Measurements from ENCODE around the gene NFIX.

The NFIX gene

DNA sequence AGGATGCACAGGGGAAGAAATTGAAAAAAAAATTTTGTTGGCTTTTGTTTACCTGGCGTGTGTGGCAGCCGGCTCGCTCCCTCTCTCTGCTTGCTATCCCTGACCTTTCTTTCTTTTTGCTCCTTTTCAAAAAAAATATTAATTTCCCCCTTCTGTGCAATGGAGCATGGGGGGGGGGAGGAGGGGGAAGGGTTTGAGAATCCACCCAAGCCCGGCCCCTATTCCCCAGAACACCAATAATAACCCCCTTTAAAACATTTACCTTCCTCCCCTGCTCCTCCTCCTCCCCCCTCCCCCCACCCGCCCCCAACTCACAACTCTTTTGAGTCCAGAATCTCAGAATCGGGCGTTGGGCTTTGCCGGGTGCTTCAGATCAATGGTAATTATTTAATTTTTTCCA is 28.4 kb downstream of the NFIX start:
- DNase-seq = no peak

DNA sequence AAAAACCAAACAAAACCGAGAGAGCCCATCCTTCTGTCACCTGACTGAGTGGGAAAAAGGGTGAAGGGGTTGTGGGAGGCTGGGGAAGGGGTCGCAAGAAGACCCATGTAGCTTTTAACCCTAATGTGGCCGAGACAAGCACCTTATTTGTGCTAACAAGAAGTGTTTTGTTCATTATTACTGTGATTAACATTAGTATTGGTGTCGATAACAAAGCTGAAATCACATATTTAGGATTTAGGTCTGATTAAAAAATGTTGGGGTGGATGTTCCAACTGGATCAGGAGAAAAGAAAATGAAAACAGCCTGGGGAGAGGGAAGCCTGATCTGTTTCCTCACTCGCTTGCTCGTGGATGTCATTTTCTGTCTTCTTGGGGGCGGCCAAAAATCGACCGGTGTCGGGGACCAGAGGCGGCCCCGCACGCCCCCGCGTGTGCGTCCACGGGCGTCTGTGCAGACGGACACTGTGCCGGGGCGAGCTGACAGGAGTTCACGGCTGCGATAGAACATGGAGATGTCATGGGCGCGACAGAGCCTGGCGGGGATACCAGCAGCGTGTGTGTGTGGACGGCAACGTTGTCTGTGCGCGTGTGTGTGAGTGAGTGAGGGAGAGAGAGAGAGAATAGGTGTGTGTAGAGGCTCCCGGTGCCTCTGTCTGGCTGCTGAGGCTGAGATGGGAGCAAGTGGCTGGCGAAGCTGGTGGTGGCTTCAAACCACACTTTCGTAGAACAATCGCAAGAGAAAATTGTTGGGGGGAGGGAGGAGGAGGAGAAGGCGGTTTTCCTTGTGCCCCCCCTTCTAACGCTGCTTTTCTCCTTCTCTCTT is 29.1 kb downstream of the NFIX start:
- DNase-seq = no peak

DNA sequence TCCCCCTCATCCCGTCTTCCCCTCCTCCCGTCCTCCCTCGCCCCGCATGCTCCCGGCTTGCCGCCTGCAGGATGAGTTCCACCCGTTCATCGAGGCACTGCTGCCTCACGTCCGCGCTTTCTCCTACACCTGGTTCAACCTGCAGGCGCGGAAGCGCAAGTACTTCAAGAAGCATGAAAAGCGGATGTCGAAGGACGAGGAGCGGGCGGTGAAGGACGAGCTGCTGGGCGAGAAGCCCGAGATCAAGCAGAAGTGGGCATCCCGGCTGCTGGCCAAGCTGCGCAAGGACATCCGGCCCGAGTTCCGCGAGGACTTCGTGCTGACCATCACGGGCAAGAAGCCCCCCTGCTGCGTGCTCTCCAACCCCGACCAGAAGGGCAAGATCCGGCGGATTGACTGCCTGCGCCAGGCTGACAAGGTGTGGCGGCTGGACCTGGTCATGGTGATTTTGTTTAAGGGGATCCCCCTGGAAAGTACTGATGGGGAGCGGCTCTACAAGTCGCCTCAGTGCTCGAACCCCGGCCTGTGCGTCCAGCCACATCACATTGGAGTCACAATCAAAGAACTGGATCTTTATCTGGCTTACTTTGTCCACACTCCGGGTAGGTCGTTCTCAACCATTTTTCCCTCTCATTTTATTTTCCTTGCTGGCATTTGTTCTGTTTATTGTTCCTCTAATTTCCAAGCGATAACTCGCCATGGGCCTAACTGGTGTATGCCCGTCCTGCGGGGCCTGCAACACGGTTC is 29.8 kb downstream of the NFIX start:
- no peak for DNase-seq

DNA sequence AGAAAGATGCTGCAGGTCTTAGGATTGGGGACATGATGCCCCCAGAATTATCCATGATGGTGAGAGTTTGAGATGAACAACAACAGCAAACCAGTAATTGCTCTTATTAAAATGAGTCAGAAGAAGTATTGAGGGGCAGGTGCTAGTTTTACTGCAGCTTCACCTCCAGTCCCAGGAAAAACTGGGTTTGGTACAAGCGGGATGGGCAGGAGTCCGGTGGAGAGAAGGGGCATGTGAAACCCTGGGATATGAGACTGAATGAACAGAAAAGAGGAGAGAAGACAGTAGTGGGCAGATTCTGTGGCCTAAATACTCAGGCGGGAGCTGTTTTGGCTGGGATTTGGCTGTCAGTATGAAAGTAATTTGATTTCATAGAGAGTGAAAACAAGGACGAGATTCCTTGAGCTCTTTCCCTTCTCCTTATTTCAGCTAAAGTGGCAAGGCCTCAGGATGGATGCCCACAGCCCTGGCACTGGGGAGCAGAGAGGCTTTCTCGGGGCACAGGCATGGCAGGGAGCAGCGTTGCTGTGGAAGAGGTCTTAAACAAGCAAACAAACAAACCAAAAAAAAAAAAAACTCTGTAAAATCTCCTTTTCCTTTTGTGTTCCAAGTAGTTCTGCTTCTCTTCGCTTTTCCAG is 30.7 kb downstream of the NFIX start:
- DNase-seq = no peak

DNA sequence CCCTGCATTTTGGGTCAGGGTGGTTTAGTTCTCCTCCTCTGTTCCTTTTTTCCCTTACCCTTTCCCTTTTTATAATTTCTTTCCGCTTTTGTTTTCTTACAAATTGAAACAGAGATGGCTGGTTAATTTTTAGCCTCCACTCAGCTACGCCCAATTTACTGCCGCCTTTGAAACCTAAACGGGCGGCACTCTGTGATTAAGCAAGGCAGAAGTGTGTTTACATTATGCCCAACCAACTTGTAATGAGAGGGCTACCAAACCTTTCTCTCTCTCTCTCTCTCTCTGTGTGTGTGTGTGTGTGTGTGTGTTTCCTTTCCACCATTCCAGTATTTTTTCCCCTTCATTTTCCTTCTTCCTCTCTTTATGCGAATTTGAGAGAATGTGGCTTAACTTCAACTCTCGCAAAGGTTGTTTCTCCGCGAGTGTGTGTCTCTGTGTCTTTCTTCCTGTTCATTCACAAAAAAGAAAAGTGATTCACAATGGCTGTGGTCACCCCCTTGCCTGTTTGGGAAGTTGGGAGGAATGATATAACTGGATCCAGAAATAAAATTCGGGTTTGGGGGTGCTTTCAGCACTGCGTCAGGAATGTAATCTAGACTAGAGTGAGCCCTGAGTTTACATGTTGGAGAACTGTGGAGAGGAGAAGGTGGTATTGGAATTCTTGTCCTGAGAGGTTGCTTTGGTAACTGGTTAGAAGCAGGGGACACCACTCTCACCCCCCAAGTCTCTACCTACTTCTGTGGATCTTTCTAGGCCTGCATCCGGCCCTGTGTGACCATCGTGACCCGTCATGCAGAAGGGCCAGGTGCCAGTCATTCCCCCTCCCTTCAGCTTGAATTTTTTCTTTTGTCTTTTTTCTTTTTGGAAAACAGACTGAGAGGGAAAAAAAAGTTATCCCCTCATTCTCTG is 31.4 kb downstream of the NFIX start:
- no peak for DNase-seq

DNA sequence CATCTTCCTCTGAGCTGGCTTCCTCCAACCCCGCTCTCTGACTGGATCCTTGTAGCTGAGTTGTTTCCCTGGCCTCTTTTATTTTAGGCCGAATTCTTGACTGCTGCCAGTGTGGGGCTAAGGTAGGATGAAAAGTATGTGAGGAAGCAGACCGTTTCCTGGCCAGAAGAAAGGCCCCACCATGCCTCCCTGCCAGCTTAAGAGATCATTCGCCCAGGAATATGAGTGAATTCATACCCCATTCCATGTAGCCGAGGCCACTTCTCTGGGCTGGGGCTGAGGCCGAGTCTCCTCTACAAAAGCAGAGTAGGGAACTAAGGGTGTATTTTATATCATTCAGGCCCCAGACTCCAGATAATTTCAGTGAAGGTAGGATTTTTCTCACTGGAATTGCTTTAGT is 32.3 kb downstream of the NFIX start:
- no peak for DNase-seq

DNA sequence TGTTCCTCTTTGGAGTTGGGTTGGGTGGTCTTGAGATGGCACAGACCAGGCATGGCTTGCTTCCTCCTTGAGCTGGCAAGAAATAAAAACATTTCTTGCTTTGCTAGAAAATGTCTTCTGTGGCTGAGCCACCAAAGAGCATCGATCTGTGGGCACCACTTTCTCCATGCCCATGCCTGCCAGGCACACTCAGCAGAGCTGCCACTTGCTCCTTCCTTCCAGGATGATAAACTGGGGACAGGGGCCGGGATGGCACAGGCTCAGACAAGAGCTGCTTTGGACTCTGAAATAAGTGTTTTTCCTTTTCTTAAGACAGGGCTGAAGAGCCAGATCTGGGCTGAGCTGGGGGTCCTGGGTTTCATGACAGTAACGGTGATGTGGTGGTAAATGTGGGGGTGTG is 32.8 kb downstream of the NFIX start:
- no peak for DNase-seq

DNA sequence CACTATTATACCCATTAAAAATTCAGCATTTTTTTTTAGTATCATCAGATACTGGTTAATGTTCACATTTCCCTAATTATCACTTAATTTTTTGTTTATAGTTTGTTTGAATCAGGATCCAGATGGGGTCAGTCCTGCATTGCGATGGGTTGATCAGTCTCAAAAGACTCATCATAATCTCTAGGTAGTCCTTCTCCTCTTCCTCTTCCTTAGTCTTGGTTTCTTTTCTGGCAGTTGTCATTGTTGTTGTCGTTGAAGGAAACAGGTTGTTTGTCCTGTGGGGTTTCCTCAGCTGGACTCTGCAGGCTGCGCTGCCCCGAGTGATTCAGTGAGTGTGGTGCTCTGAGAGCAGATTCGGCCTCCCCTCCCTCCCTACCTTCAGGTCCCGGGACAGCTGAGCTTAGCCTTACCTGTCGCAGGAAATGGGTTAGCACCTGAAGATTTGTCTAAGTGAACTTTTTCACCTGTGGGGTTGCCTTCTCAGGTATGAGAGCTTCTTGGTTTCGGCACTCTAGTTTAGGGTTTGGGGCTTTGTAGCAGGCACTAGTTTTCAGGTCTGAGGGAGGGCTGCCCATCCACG is 34.1 kb downstream of the NFIX start:
- DNase-seq = no peak

DNA sequence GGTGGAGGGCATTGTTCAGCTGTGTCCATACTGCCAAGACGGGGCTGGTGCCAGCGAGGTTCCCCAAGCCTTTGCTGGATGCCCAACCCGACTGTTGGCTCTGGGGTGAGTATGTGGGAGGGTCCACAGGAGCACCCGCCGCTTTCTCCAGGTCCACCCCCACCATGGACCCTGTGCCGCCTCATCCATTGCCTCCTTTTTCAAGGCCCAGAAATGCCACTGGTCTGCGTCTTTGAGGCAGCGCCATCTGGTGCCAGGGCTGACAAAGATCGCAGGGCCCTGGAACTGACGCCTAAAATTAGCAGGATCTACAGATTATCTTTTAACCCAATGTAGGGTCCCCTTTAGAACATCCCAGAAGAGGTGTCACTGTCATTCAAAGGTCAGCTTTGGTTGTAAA is 34.6 kb downstream of the NFIX start:
- DNase-seq = peak; percentile 31

DNA sequence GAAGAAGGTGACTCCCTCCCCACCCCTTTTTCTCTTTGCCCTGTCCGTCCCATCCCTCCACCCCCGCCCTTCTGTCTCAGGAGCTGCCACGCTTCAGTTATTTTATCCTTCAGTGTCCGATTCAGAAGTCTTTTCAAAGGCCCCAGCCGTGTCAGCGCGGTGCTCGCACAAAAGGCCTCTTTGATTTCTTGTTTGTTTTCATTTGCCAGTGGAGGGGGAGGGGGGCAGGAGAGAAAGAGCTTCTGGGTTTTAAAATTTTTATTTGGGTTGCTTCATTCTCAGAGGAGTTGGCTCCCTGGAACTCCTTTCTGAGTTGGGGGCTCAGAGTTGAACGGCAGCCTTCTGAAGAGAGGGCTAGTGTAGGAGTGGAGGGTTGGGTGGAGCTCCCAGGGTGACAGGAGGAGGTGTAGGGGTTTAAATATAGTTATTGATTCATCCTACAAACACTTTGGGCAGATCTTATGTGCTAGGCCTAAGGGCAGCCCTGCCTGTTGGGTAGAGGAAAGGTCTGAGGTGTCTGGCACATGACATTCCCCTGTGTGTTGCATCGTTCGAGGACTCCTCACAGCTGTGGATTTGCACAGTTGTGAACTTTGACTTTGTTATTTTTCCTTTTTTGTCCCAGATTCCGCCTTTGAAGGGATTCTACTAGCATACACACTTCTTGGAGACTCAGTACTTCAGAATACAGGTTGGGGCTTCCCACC is 36.8 kb downstream of the NFIX start:
- no peak for DNase-seq

DNA sequence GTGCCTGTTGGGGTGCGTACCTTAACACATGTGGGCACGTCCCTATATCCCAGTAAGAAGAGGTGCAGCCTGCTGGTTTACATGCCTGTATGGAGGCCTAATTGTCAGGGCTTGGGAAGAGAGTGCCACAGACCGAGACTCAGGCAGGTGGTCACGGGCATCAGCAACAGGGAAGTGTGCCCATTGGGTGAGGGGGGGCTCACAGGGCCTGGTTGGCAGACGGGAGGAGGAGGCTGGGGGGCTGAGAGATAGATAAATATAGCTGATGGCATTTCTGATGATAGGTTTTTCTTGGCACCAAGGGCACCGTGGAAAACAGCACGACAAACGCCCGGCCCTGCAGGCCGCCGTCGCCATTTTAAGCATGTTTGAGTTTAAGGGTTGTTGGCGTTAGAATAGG is 37.6 kb downstream of the NFIX start:
- DNase-seq = no peak

DNA sequence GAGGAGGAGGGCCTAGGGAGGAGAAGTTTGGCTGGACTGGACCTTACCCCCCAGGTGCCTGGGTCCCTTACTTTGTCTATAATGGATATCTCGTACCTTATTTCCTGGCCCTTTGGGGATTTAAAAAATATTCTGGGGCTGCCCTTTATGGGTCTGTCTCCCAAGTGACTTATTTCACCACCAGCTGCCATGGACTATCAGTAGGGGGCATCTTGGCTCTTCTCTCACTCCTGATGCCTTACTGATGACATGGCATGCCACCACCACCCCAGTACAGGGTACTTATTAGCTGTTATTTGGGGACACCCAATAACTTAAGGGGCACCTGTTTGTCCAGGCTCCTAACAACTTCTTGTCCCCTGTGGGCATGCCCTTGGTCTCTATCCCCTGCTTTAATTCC is 38.0 kb downstream of the NFIX start:
- DNase-seq = no peak

DNA sequence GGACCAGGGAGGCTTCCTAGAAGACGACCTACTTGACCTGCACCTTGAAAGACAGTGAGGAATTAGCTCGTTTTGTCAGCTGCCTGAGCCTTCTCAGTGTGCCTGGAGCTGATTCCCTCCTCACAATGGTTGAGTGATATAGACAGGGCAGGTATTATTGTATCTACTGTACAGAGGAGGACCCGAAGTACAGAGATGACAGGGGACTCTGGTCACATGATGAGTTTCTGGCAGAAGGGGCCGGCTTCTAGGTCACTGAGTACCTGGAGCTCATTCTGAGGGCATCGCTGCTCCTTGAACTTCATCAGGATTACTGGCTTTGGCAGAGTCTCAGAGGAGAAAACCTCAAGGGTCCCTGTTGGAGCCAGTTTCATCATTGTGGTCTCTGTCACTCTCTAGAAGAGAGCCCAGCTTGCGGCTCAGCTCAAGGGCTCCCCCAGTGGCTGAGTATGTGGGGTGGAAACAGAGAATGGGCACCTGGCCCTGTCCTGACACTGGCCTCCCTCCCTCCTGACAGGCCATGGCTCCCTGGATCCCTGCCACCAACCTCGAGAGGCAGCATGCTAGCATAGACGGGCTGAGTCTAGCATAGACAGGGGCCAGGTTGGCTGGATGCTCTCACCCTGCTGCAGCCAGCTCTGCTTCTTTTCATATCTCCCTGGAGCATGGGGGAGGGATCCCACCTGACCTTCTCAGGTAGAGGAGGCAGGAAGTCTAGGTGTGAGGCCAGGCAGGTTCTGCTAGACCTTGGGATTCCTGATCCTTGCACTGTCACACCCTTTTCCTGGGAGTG is 38.7 kb downstream of the NFIX start:
- peak; percentile 49 for DNase-seq

DNA sequence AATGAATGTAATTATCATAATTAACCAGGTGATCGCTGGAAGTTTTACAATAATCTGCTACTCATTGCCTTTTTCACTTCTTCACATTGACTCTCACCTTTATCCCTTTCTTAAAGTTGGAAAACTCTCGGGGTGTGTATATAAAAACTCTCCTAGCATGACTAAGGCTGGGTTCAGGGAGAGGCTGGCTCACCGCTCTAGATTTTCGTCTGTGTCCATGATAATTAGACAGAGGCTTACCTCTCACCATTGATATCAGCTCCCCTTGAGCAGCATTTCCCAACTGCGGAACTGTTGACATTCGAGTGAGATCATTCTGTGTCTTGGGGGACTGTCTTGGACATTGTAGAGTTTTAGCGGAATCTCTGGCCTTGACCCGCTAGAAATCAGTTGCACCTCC is 39.4 kb downstream of the NFIX start:
- DNase-seq = no peak

DNA sequence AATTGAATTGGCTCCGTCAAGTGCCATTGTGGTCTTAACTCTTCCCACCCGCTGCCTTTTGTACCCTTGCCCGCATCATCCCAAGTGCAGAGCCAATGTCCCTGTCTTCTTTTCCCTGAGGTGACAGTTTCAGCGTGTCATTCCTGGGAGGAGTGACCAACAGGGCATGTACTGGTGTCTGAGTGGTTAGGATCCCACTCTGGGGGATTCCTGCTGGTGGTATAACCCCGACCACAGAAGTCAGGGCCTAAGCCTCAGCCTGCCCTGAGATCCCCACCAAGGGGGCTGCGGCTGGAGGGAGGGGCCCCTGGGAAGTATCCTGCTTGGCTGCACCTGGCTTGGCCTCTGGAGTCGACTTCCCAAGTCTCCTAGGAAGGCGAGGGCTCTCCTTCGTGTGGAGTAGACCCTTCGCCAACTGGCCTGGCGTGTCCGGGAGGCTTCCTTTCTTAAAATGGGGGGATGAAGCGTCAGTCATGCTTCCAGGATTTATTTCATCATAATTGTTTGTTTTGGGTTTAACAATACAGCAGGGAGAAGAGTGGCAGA is 40.6 kb downstream of the NFIX start:
- no peak for DNase-seq

DNA sequence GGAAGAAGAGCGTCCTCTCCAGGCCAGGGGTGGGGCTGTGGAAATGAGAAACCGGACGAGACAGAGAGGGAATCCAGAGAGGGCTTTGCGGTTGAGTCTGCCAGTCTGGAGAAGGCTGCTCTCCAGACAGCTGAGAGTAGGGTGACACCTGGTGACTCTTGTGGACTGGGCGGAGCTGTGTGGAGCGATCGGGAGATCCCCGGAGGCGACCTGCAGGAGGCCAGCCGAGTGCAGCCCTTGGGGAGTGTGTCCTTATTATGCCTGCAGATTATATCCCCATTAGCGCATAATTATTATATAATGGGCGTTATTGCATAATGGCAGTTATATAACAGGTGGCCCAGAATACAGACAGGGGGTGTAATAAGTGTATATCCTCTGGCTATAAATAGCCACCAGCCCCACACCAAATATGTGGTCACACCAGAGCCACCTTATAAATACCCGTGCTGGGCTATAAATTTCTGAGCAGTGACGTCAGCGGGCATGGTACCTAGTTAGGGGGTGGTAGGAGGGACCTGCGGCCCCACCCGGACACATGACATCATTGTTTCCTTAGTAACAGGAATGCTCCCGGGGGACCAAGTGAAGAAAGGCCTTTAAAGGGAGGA is 41.2 kb downstream of the NFIX start:
- no peak for DNase-seq

DNA sequence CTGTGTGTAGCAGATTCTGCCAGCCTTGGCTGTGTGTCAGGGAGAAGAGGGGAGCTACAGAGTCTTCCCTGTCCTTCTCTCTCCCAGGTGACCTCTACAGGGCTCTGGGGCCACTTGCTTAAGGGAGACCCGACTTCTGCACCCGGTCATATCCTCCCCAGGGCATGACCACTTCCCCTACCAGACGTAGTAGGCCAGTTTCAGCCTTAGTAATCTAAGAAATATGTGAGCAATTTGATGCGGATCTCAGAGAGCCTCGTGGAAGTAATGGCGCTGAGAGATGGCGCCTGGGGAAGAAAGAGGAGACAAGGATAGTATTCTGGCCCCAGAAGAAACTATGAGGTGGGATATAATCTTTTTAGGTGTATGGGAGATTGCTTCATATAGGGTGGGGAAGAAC is 41.9 kb downstream of the NFIX start:
- no peak for DNase-seq

DNA sequence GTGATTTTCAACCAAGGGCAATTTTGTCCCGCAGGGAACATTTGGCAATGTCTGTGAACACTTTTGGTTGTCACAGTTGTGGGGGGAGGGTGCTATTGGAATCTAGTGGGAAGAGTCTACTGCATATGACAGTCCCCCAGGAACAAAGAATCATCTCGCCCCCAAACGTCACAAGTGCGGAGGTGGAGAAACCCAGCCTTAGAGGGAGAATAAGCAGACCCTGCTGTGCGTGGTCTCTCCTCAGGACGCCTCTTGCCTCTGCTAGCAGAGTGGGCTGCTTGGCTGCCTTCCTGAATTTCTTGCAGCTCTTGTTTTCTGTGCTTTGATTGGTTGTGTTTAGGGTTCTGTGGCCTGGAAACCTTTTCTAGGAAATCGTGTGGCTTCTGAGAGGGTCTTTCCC is 42.5 kb downstream of the NFIX start:
- no peak for DNase-seq

DNA sequence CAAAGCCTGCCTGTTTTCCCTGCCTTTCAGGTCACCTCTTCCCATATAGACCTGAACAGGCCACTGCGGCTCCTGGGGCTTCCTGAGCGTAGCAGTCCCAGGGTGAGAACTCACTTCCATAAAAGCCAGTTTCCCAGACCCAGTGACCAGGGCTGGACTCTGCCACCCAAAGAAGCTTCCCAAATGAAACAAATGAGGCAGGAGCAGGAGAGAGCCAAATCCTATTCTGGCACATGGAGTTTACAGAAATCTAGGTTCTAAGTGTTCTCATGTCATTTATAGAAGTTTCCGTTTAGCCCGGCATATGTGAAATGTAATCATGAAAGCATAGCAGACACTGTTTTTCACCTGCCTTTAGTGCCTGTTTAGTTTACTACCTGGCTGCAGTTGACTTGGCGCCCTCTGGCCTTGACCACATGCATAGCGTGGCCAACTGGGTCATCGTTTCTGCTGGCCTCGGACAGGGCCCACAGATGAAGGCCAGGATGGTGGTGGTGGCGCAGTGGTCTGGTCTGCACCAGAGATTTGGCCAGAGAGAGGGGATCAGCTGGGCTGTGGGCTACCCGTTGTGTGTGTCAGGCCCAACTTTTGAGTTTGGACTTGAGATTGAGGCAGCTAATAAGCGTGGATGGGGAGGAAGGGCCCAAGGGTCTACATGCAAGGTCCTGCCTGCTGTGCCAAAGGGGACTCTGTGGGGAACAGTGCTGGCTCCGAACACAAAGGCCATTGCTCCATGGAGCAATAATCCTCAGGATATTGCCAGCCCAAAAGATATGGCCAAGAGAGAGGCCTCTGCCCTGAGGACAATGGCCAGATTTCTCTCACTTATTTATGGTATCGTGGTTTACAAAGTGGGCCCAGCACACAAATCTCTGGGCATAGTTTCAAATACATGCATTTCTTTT is 43.3 kb downstream of the NFIX start:
- DNase-seq = no peak
